GM12891 (cell line): ENCODE measurements around the gene C16orf46.

Experiments used
- DNase-seq: peaks from one replicate; pipeline ENCODE4 v3.0.0; 2011; ENCODE audit warnings: low spot score; ENCODE audit not compliant: insufficient read length
- FAIRE-seq: peaks from 2 replicates; lab custom pipeline; 2011; peaks lifted over from hg19 to GRCh38; lab: Jason Lieb, UNC
- PAX5 ChIP-seq: IDR thresholded peaks from 2 replicates; pipeline ENCODE4 v1.6.1; 2011; ENCODE audit warnings: low read length, moderate library complexity, mild to moderate bottlenecking; ENCODE audit not compliant: insufficient read depth, severe bottlenecking
- POLR2A ChIP-seq: IDR thresholded peaks from 2 replicates; pipeline ENCODE4 v1.6.1; 2011; ENCODE audit warnings: low read depth, low read length, control low read depth
- POLR2AphosphoS5 ChIP-seq: IDR thresholded peaks from 2 replicates; pipeline ENCODE4 v1.6.1; 2011; ENCODE audit warnings: low read depth, low read length, control low read depth
- POU2F2 ChIP-seq: IDR thresholded peaks from 2 replicates; pipeline ENCODE4 v1.6.1; 2011; ENCODE audit warnings: low read depth, mild to moderate bottlenecking, control low read depth, low read length, moderate library complexity
- SPI1 ChIP-seq: IDR thresholded peaks from 2 replicates; pipeline ENCODE4 v1.6.1; 2011; ENCODE audit warnings: low read depth, low read length, control low read depth
- TAF1 ChIP-seq: IDR thresholded peaks from 2 replicates; pipeline ENCODE4 v1.6.1; 2011; ENCODE audit warnings: low read depth, low read length, control low read depth

Gene C16orf46

DNA sequence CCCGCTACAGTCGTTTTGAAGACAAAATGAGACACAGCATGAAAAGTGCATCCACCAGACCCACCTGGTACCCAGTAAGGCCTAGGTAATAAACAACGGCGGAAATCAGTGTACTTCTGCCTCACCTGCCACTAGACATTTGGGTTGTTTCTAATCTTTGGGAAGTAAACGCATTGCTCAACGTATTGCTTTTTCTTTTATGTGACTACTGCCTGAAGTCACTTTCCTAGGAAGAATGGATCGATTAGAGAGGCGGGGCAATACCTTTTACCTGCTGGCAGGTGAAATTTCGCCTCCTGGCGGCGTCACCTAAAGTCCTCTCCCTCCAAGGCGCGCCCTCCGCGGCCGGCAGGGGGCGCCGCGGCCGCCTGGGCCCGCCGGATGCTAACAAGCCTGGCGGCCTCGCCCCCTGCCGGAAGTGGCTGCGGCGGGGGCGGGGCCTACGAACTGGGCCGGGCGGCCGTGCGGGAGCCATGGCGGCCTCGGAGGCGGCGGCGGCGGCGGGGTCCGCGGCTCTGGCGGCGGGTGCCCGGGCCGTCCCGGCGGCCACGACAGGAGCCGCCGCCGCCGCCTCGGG is 41.6 kb downstream of the C16orf46 start, which contains the start of gene ATMIN:
ATMIN (plus strand) TSS at position 445 of the 577 bp plus-strand sequence; CDS start at position 474, 29 bp downstream.
- TF ChIP-seq POLR2A (no peak), PAX5 (peak; percentile 13), SPI1 (no peak), TAF1 (peak; percentile 48; the same call in 1 of the 2 replicates), POLR2AphosphoS5 (no peak)
- FAIRE-seq, result peak; percentile 90
- peak; percentile 95 for DNase-seq

DNA sequence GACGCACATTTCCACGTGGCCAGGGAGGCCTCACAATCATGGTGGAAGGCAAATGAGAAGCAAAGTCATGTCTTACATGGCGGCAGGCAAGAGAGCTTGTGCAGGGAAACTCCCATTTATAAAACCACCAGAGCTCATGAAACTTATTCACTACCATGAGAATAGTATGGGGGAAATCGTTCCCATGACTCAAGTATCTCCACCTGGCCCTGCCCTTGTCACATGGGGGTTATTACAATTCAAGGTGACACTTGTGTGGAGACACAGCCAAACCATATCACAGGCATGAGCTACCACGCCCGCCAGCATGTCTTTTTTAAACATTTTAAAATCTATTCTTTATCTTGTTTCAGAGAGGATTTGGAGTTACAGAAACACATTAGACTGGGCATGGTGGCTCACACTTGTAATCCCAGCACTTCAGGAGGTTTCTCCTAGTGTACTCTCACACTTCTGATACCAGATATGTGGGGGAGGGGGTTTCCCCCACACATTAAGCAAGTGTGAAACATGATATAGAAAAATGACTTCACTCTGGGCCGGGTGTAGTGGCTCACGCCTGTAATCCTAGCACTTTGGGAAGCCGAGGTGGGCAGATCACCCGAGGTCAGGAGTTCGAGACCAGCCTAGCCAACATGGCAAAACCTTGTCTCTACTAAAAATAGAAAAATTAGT is 47.0 kb downstream of the C16orf46 start:
- TF ChIP-seq POLR2AphosphoS5, result no peak
- TF ChIP-seq POLR2A, result no peak
- TF ChIP-seq SPI1, result no peak
- no peak for TF ChIP-seq PAX5
- TF ChIP-seq TAF1, result no peak
- TF ChIP-seq POU2F2, result no peak
- FAIRE-seq (no peak), DNase-seq (no peak)

DNA sequence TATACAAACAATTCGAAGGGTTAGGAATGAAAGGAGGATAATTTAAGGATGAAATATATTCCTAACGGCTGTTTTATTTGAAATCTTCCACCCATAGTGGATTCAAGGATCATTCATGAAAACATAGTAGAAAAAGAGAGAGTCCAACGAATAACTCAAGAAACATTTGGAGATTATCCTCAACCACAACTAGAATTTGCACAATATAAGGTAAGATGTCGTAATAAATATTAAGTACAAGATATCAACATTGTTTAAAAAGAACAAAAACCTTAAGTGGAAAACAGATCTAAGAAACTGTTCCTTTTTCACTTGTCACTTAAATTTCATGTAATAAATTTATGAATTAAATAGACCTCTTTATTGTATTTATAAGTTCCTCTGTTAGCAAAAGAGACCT is 50.6 kb downstream of the C16orf46 start:
- FAIRE-seq, result no peak
- no peak for TF ChIP-seq PAX5
- no peak for TF ChIP-seq POU2F2
- TF ChIP-seq TAF1, result no peak
- TF ChIP-seq POLR2AphosphoS5, result no peak
- no peak for TF ChIP-seq SPI1
- TF ChIP-seq POLR2A, result no peak
- DNase-seq, result no peak

DNA sequence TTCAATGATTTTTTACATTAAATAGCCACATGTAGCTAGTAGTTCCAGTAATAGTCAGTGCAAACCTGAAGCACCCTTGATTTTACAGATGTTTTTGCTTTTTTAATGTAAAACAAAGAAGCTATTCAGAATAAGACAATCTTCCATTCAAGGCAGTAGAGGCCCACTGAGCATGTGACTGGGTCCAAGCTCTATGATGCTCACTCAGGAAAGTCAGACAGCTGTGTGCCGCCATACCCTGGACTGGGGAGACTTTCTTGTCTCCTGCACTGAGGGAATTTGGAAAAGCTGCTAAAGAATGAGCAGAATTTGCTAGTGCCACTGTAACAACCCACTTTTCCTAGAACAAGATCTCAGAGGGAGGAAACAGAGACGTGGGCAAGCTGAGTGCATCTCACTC is 58.5 kb downstream of the C16orf46 start:
- DNase-seq, result no peak
- FAIRE-seq, result no peak
- TF ChIP-seq PAX5, result no peak
- TF ChIP-seq POLR2A, result no peak
- no peak for TF ChIP-seq POLR2AphosphoS5
- TF ChIP-seq POU2F2, result no peak
- TF ChIP-seq SPI1, result no peak
- no peak for TF ChIP-seq TAF1

DNA sequence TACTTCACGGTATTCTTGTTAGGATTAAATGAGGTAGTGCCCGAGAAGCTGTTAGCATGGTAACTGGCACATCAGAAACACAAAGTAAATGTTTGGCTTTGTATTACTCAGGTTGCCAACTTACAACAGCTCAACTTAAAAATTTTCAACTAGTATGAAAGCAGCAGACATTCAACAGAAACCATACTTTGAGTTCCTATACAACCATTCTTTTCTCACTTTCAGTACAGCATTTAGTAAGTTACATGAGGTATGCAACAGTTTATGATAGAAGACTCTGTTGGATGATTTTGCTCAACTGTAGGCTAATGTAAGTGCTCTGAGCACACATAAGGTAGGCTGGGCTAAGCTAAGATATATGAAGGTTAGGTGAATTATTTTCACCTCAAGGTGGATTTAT is 62.4 kb downstream of the C16orf46 start:
- TF ChIP-seq POLR2AphosphoS5, result no peak
- TF ChIP-seq SPI1, result no peak
- TF ChIP-seq POU2F2, result no peak
- TF ChIP-seq POLR2A, result no peak
- TF ChIP-seq TAF1, result no peak
- no peak for TF ChIP-seq PAX5
- DNase-seq (no peak), FAIRE-seq (no peak)

DNA sequence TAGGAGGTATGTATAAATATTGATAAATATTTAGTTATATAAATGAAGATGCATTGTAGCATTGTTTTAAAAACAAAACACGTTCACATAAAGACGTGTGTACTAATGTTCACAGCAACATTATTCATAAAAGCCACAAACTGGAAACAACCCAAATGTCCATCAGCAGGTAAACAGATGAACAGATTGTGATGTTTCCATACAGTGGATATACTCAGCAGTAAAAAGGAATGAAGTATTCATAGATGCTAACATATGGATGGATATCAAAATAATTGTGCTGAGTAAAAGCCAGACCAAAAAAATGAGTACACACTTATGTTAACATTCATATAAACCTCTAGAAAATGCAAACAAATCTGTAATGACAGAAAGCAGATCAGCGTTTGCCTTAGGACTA is 64.1 kb downstream of the C16orf46 start:
- TF ChIP-seq POLR2AphosphoS5 (no peak), TAF1 (no peak), POU2F2 (no peak), POLR2A (no peak), PAX5 (no peak), SPI1 (no peak)
- no peak for DNase-seq
- FAIRE-seq, result no peak
